Measurements from ENCODE around the gene DHCR24.
"Not testable (repeated sequence)": the region's sequence is repeated elsewhere in the genome, so short reads cannot be mapped to it uniquely, and the experiment has no call there.

DHCR24 gene, protein sequence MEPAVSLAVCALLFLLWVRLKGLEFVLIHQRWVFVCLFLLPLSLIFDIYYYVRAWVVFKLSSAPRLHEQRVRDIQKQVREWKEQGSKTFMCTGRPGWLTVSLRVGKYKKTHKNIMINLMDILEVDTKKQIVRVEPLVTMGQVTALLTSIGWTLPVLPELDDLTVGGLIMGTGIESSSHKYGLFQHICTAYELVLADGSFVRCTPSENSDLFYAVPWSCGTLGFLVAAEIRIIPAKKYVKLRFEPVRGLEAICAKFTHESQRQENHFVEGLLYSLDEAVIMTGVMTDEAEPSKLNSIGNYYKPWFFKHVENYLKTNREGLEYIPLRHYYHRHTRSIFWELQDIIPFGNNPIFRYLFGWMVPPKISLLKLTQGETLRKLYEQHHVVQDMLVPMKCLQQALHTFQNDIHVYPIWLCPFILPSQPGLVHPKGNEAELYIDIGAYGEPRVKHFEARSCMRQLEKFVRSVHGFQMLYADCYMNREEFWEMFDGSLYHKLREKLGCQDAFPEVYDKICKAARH

DNA sequence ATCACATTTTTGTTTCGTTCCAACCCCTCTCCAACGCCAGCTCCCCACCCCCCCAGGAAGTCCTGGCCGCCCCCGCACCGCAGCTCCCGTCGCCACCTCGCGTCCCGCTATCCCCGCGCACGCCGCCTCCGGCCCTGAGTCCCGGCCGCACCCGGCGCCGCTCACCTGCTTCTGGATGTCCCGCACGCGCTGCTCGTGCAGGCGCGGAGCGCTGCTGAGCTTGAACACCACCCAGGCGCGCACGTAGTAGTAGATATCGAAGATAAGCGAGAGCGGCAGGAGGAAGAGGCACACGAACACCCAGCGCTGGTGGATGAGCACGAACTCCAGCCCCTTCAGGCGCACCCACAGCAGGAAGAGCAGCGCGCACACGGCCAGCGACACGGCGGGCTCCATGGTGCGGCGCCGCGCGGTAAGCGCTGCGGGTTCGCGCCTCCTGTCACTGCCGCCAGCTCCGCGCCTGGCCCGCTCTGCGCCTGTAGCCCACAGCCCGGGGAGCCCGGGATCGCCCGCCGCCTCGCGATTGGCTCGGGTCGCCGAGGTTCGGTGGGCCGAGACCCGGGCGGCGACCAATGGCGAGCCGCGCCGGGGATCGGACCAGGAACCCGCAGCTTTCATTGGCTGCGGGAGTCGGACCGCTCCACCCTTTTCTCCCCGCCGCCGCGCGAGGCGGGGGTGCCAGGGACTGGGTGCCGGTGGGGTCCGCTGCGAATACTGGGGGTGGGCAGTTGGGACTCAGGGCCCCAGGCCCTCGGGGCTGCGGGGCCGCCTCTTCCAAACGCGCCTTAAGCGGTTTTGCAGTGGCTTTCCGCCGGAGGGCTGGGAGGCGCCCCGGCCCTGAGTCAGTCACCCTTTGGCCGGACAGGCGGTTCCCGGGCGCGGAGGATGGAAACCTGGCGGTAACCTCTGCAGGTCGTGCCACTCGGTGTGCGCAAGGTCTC, at the start of gene DHCR24:
Gene DHCR24, minus strand, starts transcription at position 472 of the 941 bp plus-strand sequence. Its CDS starts 76 bp downstream, at position 396.
- peak; percentile 94 for DNase-seq

GRCh38 chr1:54936791-54937190, 49.8 kb upstream of the DHCR24 start:
- no peak for DNase-seq

GRCh38 chr1:54934869-54935268, 47.9 kb upstream of the DHCR24 start:
- DNase-seq, result no peak

DNA sequence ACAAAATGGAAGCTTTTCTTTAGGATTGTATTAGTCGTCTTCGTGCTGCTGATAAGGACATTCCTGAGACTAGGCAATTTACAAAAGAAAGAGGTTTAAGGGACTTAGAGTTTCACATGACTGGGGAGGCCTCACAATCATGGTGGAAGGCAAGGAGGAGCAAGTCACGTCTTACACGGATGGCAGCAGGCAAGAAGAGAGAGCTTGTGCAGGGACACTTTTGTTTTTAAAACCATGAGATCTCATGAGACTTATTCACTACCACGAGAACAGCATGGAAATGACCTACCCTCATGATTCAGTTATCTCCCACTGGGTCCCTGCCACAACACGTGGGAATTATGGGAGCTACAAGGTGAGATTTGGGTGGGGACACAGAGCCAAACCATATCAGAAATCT, 47.1 kb upstream of the DHCR24 start:
- not testable (repeated sequence) for DNase-seq

DNA sequence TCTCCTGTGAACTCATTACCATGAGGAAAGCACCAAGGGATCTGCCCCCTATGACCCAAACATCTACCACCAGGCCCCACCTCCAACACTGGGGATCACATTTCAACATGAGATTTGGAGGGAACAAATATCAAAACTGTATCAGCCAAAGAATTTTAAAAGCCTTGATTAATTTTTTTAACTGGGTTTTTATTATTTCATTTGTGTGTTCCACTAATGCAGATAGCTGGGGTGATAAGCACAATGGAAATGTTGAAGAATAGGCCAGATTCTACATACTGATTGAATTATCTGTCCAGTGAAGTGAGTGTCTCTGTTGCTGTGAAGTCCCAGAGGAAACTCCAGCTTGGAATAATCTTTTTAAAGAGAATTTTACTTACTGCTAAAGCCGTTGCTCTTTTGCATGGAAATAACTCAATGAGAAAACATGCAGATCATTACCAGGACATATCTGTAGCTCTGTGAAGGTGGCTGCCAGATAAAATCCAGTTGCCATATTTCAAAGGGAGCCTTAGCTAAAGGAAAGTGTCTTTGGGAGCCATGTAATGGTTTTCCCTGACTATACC, 44.4 kb upstream of the DHCR24 start:
- no peak for DNase-seq

- DNase-seq, result no peak
Observed at GRCh38 chr1:54929700-54930099, 42.7 kb upstream of the DHCR24 start.

DNA sequence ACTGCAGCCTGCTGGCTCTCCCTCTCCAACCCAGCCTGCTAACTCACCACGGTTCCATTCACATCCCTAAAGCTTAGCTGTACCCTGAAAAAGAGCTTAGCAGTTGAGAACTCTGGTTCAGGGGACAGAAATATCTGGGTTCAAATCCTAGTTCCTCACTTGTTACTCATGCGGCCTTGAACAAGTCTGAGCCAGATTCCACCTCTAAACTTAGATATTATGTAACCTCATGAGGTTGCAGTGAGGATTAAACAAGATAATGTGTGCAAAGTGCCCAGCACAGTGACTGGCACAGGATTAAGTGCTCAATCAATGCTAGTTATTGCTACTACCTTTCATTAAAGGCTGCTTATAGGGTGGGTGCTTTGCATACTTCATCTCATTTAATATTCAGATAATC, 41.3 kb upstream of the DHCR24 start:
- no peak for DNase-seq

- DNase-seq, result no peak
Observed at GRCh38 chr1:54927472-54928240, 40.7 kb upstream of the DHCR24 start.

- no peak for DNase-seq
Observed at GRCh38 chr1:54926970-54927369, 40.0 kb upstream of the DHCR24 start.

- DNase-seq, result no peak
Observed at GRCh38 chr1:54922921-54923421, 36.0 kb upstream of the DHCR24 start.

DNA sequence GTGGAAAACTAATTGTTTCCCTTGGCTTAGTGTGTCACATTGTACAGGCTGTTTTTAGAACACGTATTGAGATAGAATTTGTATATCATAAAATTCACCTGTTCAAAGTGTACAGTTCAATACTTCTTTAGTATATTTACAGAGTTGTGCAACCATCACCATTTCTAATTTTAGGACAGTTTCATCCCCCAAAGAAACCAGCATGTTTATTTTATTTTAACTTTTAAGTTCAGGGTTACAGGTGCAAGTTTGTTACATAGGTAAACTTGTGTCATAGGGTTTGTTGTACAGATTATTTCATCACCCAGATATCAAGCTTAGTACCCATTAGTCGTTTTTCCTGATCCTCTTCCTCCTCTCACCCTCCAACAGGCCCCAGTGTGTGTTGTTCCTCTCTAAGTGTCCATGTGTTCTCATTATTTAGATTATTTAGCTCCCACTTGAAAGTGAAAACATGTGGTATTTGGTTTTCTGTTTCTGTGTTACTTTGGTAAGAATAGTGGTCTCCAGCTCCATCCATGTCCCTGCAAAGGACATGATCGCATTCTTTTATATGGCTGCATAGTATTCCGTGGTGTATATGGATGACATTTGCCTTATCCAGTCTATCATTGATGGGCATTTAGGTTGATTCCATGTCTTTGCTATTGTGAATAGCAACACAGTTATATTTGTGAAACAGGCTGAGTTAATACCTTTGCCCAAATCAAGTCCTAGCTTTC, 35.2 kb upstream of the DHCR24 start:
- DNase-seq, result no peak

GRCh38 chr1:54919367-54920359, 32.7 kb upstream of the DHCR24 start:
- no peak for DNase-seq

GRCh38 chr1:54911076-54911475, 24.1 kb upstream of the DHCR24 start:
- not testable (repeated sequence) for DNase-seq

- DNase-seq, result no peak
Observed at GRCh38 chr1:54906586-54906985, 19.6 kb upstream of the DHCR24 start.

DNA sequence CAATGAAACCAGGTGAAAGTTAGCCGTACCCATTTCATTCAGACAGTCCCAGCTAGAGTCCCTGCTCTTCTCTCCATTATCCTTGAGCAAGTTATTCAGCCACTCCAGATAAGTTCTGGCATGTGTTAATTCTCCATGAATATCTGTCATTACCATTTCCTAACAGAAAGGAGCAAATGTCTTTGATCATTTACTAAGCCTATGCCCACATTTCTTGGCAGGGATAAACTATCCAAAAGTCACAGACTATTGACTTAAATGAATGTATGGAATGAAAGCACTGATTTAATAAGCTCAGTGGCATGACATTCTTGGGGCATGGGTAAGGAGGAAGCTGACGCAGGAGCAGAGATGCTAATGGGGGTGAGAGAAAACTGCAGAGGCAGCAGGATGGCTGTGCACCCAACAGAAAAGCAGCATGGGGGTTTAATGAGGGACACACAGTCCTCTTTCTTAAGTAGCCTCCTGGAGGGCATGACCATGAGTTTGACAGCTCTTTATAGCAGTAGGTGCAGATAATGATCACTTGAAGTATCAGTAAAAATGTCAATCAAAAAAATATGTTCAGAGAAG, 17.6 kb upstream of the DHCR24 start:
- no peak for DNase-seq

- no peak for DNase-seq
Observed at GRCh38 chr1:54894271-54894670, 7.3 kb upstream of the DHCR24 start.

DNA sequence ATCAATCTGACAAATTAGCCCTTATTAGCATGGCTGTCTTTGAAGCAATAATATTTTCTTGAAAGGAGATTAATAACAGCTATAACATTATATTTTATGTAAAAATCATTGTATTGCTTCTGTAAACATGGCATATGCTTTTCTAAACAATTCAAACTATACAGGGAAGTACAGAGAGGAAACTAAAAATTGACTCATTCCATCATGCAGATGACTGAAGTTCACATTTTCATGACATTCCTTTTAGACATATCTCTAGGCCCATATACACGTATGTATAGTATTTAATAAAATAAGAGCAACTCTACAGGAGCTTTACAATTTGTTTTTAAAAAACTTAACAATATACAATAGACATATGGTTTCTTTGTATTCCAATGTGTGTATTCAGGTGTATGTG, 5.6 kb upstream of the DHCR24 start:
- DNase-seq, result no peak

GRCh38 chr1:54889132-54889725, 2.2 kb upstream of the DHCR24 start:
- DNase-seq, result no peak

DNA sequence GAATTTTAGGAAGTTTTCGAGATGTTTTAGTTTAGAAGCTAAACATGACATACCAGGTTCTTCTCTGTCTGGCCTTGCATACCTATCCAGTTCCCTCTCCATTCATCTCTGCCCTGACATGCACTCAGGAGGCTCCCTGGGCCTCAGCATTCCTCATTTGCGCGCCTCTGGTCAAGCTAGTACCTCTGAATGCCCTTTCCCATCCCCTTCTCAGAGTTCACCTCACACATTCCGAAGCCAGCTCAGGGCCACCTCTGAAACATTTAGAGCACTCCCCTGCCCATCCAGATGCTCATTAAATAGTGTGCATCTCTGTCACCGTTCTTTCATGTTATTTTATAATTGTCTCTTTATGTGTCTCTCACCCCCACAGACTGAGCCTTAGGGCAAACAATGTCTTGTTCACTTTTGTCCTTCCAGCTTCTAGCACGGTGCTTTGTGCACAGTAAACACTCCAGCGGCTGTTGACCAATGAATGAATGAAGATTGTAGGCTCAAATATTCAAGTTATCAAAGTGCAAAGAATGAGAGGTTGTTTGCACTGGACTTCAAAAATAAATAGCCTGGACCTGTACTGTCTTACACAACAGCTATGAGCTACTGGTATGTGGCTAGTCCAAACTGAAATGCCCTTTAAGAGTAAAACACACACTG, 1.2 kb upstream of the DHCR24 start:
- DNase-seq, result peak; percentile 71
